K562 (cell line): ENCODE measurements around the gene ZNF276. TPM values are rescaled to one million over a fixed set of nuclear protein-coding genes. Genes with fewer than 3 reads are reported as not detected.

Experiments
- BDP1 ChIP-seq: IDR thresholded peaks from 3 replicates; pipeline ENCODE4 v1.6.1; 2011; ENCODE audit not compliant: insufficient read length, insufficient read depth
- EZH2 ChIP-seq: IDR thresholded peaks from 2 replicates; pipeline ENCODE4 v1.6.1; 2012; ENCODE audit warnings: low read depth, mild to moderate bottlenecking, inconsistent platforms, low read length, borderline replicate concordance
- KDM2B ChIP-seq: fragments of 250-450 bp; sonication (Bioruptor Pico); IDR thresholded peaks from 2 replicates; pipeline ENCODE4 v1.8.0; 2021; ENCODE audit warnings: mild to moderate bottlenecking, moderate library complexity
- MCM5 ChIP-seq: fragments of 450-650 bp; IDR thresholded peaks from 2 replicates; pipeline ENCODE4 v1.6.1; 2016; ENCODE audit warnings: low read depth
- MEF2A ChIP-seq: IDR thresholded peaks from 2 replicates; pipeline ENCODE4 v1.6.1; 2011; ENCODE audit warnings: low read depth, mild to moderate bottlenecking, low read length, moderate library complexity; ENCODE audit not compliant: control insufficient read depth
- MYBL2 ChIP-seq, 2 experiments: fragments of 450-650 bp in 1 of 2; sonication (generic) in 1 of 2; formaldehyde crosslinking in 1 of 2; IDR thresholded peaks; 2 replicates each; pipeline versions ENCODE4 v1.6.1 to v1.8.1; 2017 to 2022; ENCODE audit warnings: borderline replicate concordance in 1 of 2, inconsistent platforms in 1 of 2, low read depth in 1 of 2, mild to moderate bottlenecking in 1 of 2, missing genetic modification reagents in 1 of 2, moderate library complexity in 1 of 2
- NUFIP1 ChIP-seq: fragments of 450-650 bp; IDR thresholded peaks from 2 replicates; pipeline ENCODE4 v1.6.1; 2018; ENCODE audit not compliant: partially characterized antibody
- PHF21A ChIP-seq: fragments of 450-650 bp; IDR thresholded peaks from 2 replicates; pipeline ENCODE4 v1.6.1; 2017; ENCODE audit warnings: low read depth, borderline replicate concordance
- PRPF4 ChIP-seq: fragments of 200-400 bp; formaldehyde crosslinking; IDR thresholded peaks from one replicate; pipeline ENCODE4 v1.6.1; 2017; ENCODE audit warnings: low read length, low read depth, mild to moderate bottlenecking; ENCODE audit not compliant: insufficient read depth, poor library complexity, severe bottlenecking
- RBBP5 ChIP-seq: fragments of 200-600 bp; sonication (generic); IDR thresholded peaks from 2 replicates; pipeline ENCODE4 v1.6.1; 2012; ENCODE audit warnings: borderline replicate concordance, mild to moderate bottlenecking, low read length, control low read depth, inconsistent platforms; ENCODE audit not compliant: insufficient read depth, poor library complexity, severe bottlenecking
- RBM17 ChIP-seq: fragments of 200-400 bp; formaldehyde crosslinking; IDR thresholded peaks from 2 replicates; pipeline ENCODE4 v1.6.1; 2017; ENCODE audit warnings: low read depth, mild to moderate bottlenecking, low read length, borderline replicate concordance
- REST ChIP-seq, 2 experiments: fragments of 450-650 bp; formaldehyde crosslinking in 1 of 2; IDR thresholded peaks; 2 replicates each; pipeline versions ENCODE4 v1.4.0 to v1.6.1; 2014 to 2020; ENCODE audit warnings: mild to moderate bottlenecking in 2 of 2, borderline replicate concordance in 1 of 2, low read depth in 1 of 2
- SLC30A9 ChIP-seq: fragments of 250-450 bp; sonication (Bioruptor Pico); IDR thresholded peaks from 2 replicates; pipeline ENCODE4 v1.8.0; 2022; ENCODE audit warnings: mild to moderate bottlenecking, moderate library complexity
- TRIM24 ChIP-seq, 2 experiments: fragments of 450-650 bp; IDR thresholded peaks; 2 replicates each; pipeline ENCODE4 v1.6.1; 2016
- YBX1 ChIP-seq: fragments of 450-650 bp; IDR thresholded peaks from 2 replicates; pipeline ENCODE4 v1.7.1; 2016; ENCODE audit warnings: mild to moderate bottlenecking
- ZC3H8 ChIP-seq: fragments of 450-650 bp; IDR thresholded peaks from 2 replicates; pipeline ENCODE4 v1.6.1; 2017
- ZNF133 ChIP-seq: fragments of 250-450 bp; sonication (Bioruptor Pico); IDR thresholded peaks from 2 replicates; pipeline ENCODE4 v1.4.0; 2020; ENCODE audit warnings: mild to moderate bottlenecking
- ZNF224 ChIP-seq: sonication (generic); formaldehyde crosslinking; IDR thresholded peaks from 2 replicates; pipeline ENCODE4 v1.8.0; 2022; ENCODE audit warnings: mild to moderate bottlenecking, missing genetic modification reagents
- ZNF253 ChIP-seq: fragments of 250-450 bp; sonication (Bioruptor Pico); conservative IDR thresholded peaks from 2 replicates; pipeline ENCODE4 v1.6.1; 2021; ENCODE audit warnings: mild to moderate bottlenecking
- ZNF408 ChIP-seq: fragments of 250-450 bp; sonication (Bioruptor Pico); IDR thresholded peaks from 2 replicates; pipeline ENCODE4 v1.4.0; 2020; ENCODE audit warnings: low read depth, mild to moderate bottlenecking, moderate library complexity
- ZNF77 ChIP-seq: fragments of 250-450 bp; sonication (Bioruptor Pico); IDR thresholded peaks from 2 replicates; pipeline ENCODE4 v1.5.0; 2020
- polyA plus RNA-seq, 8 experiments: library from polyadenylated mRNA; depleted of rRNA in 4 of 8; stranded (reverse) in 5 of 8; unstranded in 3 of 8; fragments of >200 nt; fragmentation: Nextera tagmentation in 2 of 8; fragmentation: Illumina TruSeq in 1 of 8; extraction: Ambion mirVana in 2 of 8; extraction: Trizol in 1 of 8; gene quantifications; 2 replicates each; pipeline versions ENCODE4 v1.2.1 to v1.2.3, GENCODE V29; 2011 to 2014; ENCODE audit warnings: inconsistent platforms in 1 of 8, missing spikeins in 1 of 8
- total RNA-seq, 7 experiments: library from RNA; depleted of rRNA in 6 of 7; stranded (reverse); fragments of >200 nt in 6 of 7; fragmentation: Illumina TruSeq in 2 of 7; extraction: Trizol in 2 of 7; gene quantifications; 2 replicates each; pipeline versions ENCODE4 v1.2.1 to v1.2.3, GENCODE V29; 2011 to 2021; ENCODE audit warnings: low replicate concordance in 1 of 7

Gene ZNF276
- total and polyA plus RNA-seq, 9 of the 15 experiments (the other 6 are each of a cell fraction or from before 2014, with no cell fraction given): 0.49 to 43.9 (median 15.8) TPM

DNA sequence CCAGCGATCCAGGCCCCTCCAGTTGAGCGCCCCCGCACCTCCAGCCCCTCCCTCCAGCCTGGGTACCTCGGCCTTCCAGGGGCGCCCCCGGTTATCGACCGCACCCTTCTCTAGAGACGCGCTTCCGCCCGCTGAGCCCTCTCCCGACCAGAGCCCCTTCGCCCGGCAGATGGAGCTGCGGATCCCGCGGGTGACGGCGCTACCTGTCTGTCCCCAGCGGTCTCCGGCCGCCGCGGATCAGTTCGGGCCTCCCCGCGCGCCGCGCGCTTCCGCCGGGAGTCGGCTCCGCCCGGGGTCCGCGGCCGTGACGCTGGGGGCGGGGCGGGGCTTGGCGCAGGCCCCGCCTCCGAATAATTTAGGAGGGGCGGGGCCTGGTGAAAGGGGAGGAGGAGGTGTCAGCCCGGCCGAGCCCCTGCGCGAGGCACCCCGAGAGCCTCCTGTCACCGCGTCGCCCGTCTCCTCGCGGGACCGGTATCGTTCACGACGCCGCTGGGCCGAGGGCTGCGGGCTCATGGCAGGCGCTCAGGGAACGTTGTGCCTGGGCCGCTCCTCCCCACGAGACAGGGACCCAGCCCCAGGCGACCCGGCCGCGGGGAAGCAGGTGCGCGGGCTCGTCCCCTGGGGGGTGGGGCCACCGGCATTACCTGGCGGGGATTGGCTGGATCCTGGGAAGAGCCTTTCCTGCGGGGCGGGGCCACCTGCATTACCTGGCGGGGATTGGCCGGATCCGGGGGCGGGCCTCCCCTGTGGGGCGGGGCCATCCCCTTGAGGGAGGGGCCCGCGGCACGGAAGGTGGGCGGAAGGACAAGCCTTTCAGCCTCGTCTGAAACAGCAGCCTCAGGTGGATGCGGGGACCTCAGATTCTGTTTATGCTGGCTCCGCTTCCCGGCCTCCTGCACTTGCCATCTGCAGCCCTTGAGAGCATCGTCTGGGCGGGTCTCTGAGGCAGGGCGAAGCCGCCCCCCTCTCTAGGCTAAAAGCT, 19.6 kb upstream of the ZNF276 start, which contains the start of gene SPATA2L (continued):
- TF ChIP-seq YBX1: no peak
- no peak for TF ChIP-seq RBBP5
- no peak for TF ChIP-seq ZNF253 (CRISPR knock-in tag)
- no peak for TF ChIP-seq EZH2
- no peak for TF ChIP-seq ZNF408
- TF ChIP-seq ZNF77 (CRISPR knock-in tag): no peak
- no peak for TF ChIP-seq PHF21A
- TF ChIP-seq PRPF4: no peak
- TF ChIP-seq TRIM24 (IDR thresholded peaks at IDR 0.05): no peak
- TF ChIP-seq ZNF224 (CRISPR knock-in tag): no peak
- TF ChIP-seq ZC3H8: no peak
- TF ChIP-seq KDM2B (CRISPR knock-in tag): 0 out of 2 replicates have a peak, but pooled peaks have one; percentile 41
- no peak for TF ChIP-seq MEF2A
- TF ChIP-seq ZNF133 (CRISPR knock-in tag): no peak
- 0 out of 2 replicates have a peak, but pooled peaks have one; percentile 46 for TF ChIP-seq REST (IDR thresholded peaks at IDR 0.05; ENCODE audit: borderline replicate concordance)
- TF ChIP-seq REST (CRISPR knock-in tag; IDR thresholded peaks at IDR 0.05; ENCODE audit: low read depth): no peak
- TF ChIP-seq MCM5: no peak
- no peak for TF ChIP-seq NUFIP1
- TF ChIP-seq BDP1: no peak
- TF ChIP-seq SLC30A9 (CRISPR knock-in tag): no peak
- no peak for TF ChIP-seq MYBL2 (IDR thresholded peaks at IDR 0.05; ENCODE audit: low read depth)
- no peak for TF ChIP-seq MYBL2 (CRISPR knock-in tag; IDR thresholded peaks at IDR 0.05; ENCODE audit: borderline replicate concordance)
- no peak for TF ChIP-seq RBM17
